Heart left ventricle (tissue), 13 donors: ENCODE data around the gene TEX2.

Experiments
- CTCF ChIP-seq, 12 donors: fragments of 200-600 bp; sonication (generic) in 4 of 12; IDR thresholded peaks; one replicate each; pipeline versions ENCODE4 v1.5.0 to v1.8.0; 2018 to 2022; ENCODE audit warnings: antibody characterized with exemption in 12 of 12, mild to moderate bottlenecking in 5 of 12
- POLR2A ChIP-seq, 2 donors: fragments of 450-650 bp; IDR thresholded peaks; one replicate each; pipeline ENCODE4 v1.6.1; 2017; ENCODE audit warnings: antibody characterized with exemption in 2 of 2, mild to moderate bottlenecking in 2 of 2, moderate library complexity in 2 of 2
- donor health status: ischemic (EF 13 %, LVEDD 7.1; RV severe dilation, severe dysfunction).
- donor health status: DM: no; HTN: yes; CAD: no.
- donor health status: DM: no; HTN: no; CAD: no.
- donor health status: ischemic (EF 25% LVEDD 6.9; RV normal size, moderate dysfunction).
- donor health status: ischemic (EF 25% LVEDD 5.7; RV mildly dilated, moderate dysfunction).
- donor health status: ischemic (EF 35%, LVEDD 5.7; RV mildly dilated, moderate dysfunction).
- donor health status: nonischemic (EF 11% LVEDD 7.7; RV severe dilation, severe dysfunction).
- donor health status: DM: yes; HTN: yes; CAD: no.
- donor health status: PGD.
- donor health status: ischemic (EF 29% LVEDD 5.4; RV normal size, mild dysfunction).
- donor health status: nonischemic (EF 23%, LVEDD 6.1; RV moderate dilation, normal function).

DNA sequence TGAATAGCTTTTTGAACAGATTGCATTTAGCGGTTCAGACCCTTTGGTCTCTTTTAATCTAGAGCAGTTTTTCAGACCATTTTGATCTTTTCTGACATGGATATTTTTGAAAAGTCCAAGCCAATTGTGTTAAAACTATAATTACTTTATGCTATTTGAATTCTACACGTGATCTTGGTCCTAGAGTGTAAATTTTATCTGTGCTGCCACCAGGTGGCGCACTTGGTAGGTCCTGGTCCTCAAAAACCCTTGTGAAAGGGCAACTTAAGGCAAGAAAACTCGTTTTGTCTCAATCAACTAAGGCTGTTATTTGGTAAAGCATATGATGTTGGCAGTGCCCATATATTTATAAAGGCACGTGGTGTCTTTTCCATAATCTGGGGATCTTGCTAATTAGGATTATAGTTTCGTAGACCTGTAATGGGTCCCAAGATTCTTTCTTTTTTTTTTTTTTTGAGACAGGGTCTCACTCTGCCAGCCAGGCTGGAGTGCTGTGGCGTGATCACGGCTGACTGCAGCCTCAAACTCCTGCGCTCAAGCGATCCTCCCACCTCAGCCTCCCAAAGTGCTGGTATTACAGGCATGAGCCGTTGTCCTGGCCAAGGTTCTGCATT is 43.9 kb upstream of the TEX2 start:
- TF ChIP-seq CTCF (IDR thresholded peaks at IDR 0.05): peak; percentile 75 to 92 (median 86)
- no peak for TF ChIP-seq POLR2A (IDR thresholded peaks at IDR 0.05)
